ENCODE data around the gene STXBP3. TPM values are rescaled to one million over a fixed set of nuclear protein-coding genes. Genes with fewer than 3 reads are reported as not detected.

STXBP3 gene
- total and polyA plus RNA-seq, 2 donors (not counting 3 experiments of a cell fraction or from before 2014, with no cell fraction given), result 9.4 to 44.1 TPM

- TF ChIP-seq FOS (IDR thresholded peaks at IDR 0.05; ENCODE audit: borderline replicate concordance, insufficient read depth, low read length) (no peak), GATA2 (IDR thresholded peaks at IDR 0.05; ENCODE audit: insufficient read depth, insufficient read length, low read depth, low read length) (peak; percentile 69)
- peak overlapping the region in 2 of 3 experiments; percentile 93 to 95 for H3K4me3 ChIP-seq (replicated peaks in 1 of 3; ENCODE audit: insufficient read depth in 1 of 3, low read depth in 1 of 3, low read length in 3 of 3)
- no TSS peak for BruUV-seq (replicated peaks)
- peaks cover 15% of the 10 kb centered on the region for H3K4me1 ChIP-seq (ENCODE audit: control insufficient read depth, extremely low read depth, insufficient read depth, low read length)
- intact Hi-C loops (cut with micrococcal nuclease) (loop anchor here (1.0 to 2.0 kb wide), 2 partner anchors 56 to 157 kb away; partner anchors contain the start of gene PRPF38B), dilution Hi-C loops (cut with MboI; ENCODE audit: extremely low pct_ligation_motif_present, low sequenced_read_pairs) (no loop called here)
- H4K20me1 ChIP-seq (replicated peaks; ENCODE audit: control insufficient read depth, extremely low read depth, insufficient read depth, low read length), result no peaks in the 10 kb centered on the region
- H3K27ac ChIP-seq (ENCODE audit: insufficient read depth, low read depth, low read length), result peak overlapping the region; percentile 89
- no peaks in the 10 kb centered on the region for H3K9me3 ChIP-seq (replicated peaks; ENCODE audit: control insufficient read depth, insufficient read depth, low read length)
- no peaks in the 10 kb centered on the region for H3K27me3 ChIP-seq (ENCODE audit: control insufficient read depth in 2 of 2, insufficient read depth in 2 of 2, low read length in 2 of 2)
- no peak overlapping the region for H2AFZ ChIP-seq (ENCODE audit: low read depth, low read length)
- DNase-seq (ENCODE audit: low read depth, low spot score), result peak; percentile 4
- no peak for FAIRE-seq
- ChIA-PET CTCF (interaction anchor here (1.2 kb wide), 1 partner anchor 43 kb away, joined by 3 read pairs; no protein-coding TSS in a partner anchor), POLR2A (no interaction called here)
- H3K36me3 ChIP-seq (ENCODE audit: control insufficient read depth in 2 of 2, extremely low read depth in 1 of 2, insufficient read depth in 2 of 2, low read length in 2 of 2), result peaks cover 0 to 3% of the 10 kb centered on the region in 2 experiments
- no peaks in the 10 kb centered on the region for H3K9me1 ChIP-seq (replicated peaks; ENCODE audit: control insufficient read depth, extremely low read depth, insufficient read depth, low read length)
- peaks cover 34% of the 10 kb centered on the region for H3K79me2 ChIP-seq (ENCODE audit: control insufficient read depth, insufficient read depth, low read length)
- peak overlapping the region; percentile 91 for H3K4me2 ChIP-seq (ENCODE audit: insufficient read depth, low read length)
- H3K9ac ChIP-seq (replicated peaks; ENCODE audit: extremely low read depth, insufficient read depth, low read length), result peak overlapping the region; percentile 95
Observed at GRCh38 chr1:108747898-108748297, 1.4 kb downstream of the STXBP3 start.

GRCh38 chr1:108749081-108749480 lies 2.6 kb downstream of the STXBP3 start:
- no peak overlapping the region for H3K4me3 ChIP-seq (replicated peaks in 1 of 3; ENCODE audit: insufficient read depth in 1 of 3, low read depth in 1 of 3, low read length in 3 of 3)
- peaks cover 0 to 5% of the 10 kb centered on the region in 2 experiments for H3K36me3 ChIP-seq (ENCODE audit: control insufficient read depth in 2 of 2, extremely low read depth in 1 of 2, insufficient read depth in 2 of 2, low read length in 2 of 2)
- ChIA-PET POLR2A (no interaction called here), CTCF (no interaction called here)
- no peak for DNase-seq (ENCODE audit: low read depth, low spot score)
- no peaks in the 10 kb centered on the region for H3K27me3 ChIP-seq (ENCODE audit: control insufficient read depth in 2 of 2, insufficient read depth in 2 of 2, low read length in 2 of 2)
- H3K27ac ChIP-seq (ENCODE audit: insufficient read depth, low read depth, low read length), result no peak overlapping the region
- H4K20me1 ChIP-seq (replicated peaks; ENCODE audit: control insufficient read depth, extremely low read depth, insufficient read depth, low read length), result no peaks in the 10 kb centered on the region
- no peak overlapping the region for H3K9ac ChIP-seq (replicated peaks; ENCODE audit: extremely low read depth, insufficient read depth, low read length)
- no peaks in the 10 kb centered on the region for H3K9me3 ChIP-seq (replicated peaks; ENCODE audit: control insufficient read depth, insufficient read depth, low read length)
- no peak overlapping the region for H2AFZ ChIP-seq (ENCODE audit: low read depth, low read length)
- H3K79me2 ChIP-seq (ENCODE audit: control insufficient read depth, insufficient read depth, low read length), result peaks cover 34% of the 10 kb centered on the region
- H3K9me1 ChIP-seq (replicated peaks; ENCODE audit: control insufficient read depth, extremely low read depth, insufficient read depth, low read length), result no peaks in the 10 kb centered on the region
- TF ChIP-seq MYC (IDR thresholded peaks at IDR 0.05; ENCODE audit: low read depth, low read length), result no peak
- TF ChIP-seq EZH2 (IDR thresholded peaks at IDR 0.05; ENCODE audit: borderline replicate concordance, low read depth, low read length, severe bottlenecking), result no peak
- TF ChIP-seq MAX (IDR thresholded peaks at IDR 0.05; ENCODE audit: insufficient read depth, insufficient read length), result no peak
- no peak for TF ChIP-seq CTCF (IDR thresholded peaks at IDR 0.05; ENCODE audit: extremely low read depth in 1 of 2, insufficient read depth in 1 of 2, low read depth in 1 of 2, low read length in 2 of 2)
- no peak for TF ChIP-seq POLR2AphosphoS5 (IDR thresholded peaks at IDR 0.05; ENCODE audit: insufficient read depth, low read depth, low read length)
- TF ChIP-seq JUN (IDR thresholded peaks at IDR 0.05; ENCODE audit: borderline replicate concordance, insufficient read depth, insufficient read length, low read depth), result no peak
- no peak for TF ChIP-seq POLR2A (IDR thresholded peaks at IDR 0.05; ENCODE audit: low read depth, low read length)
- no peak for TF ChIP-seq GATA2 (IDR thresholded peaks at IDR 0.05; ENCODE audit: insufficient read depth, insufficient read length, low read depth, low read length)
- TF ChIP-seq FOS (IDR thresholded peaks at IDR 0.05; ENCODE audit: borderline replicate concordance, insufficient read depth, low read length), result no peak
- FAIRE-seq, result no peak
- dilution Hi-C loops (cut with MboI; ENCODE audit: extremely low pct_ligation_motif_present, low sequenced_read_pairs), result no loop called here
- intact Hi-C loops (cut with micrococcal nuclease), result no loop called here
- H3K4me2 ChIP-seq (ENCODE audit: insufficient read depth, low read length), result peak overlapping the region; percentile 13
- H3K4me1 ChIP-seq (ENCODE audit: control insufficient read depth, extremely low read depth, insufficient read depth, low read length), result peaks cover 15% of the 10 kb centered on the region
- BruUV-seq (replicated peaks), result no TSS peak
